HL-60/S4 treated with phorbol 12-myristate 13-acetate at 8.2 ng/mL for 4 days and 3 days (cell line): Measurements from ENCODE around the gene GABBR2.
"Not testable (repeated sequence)": the region's sequence is repeated elsewhere in the genome, so short reads cannot be mapped to it uniquely, and the experiment has no call there.

Experiments used
- in situ Hi-C: fragments of 300-500 bp; cut with MboI; formaldehyde crosslinking; loops from 2 replicates; pipeline ENCODE4 v1.15.0; 2022; ENCODE audit warnings: low sequenced_read_pairs

Gene GABBR2

GRCh38 chr9:98275159-98275558, 433.6 kb downstream of the GABBR2 start:
- in situ Hi-C loops: loop anchor here (10.0 kb wide), 1 partner anchor 200 kb away; no protein-coding TSS in a partner anchor

- in situ Hi-C loops: loop anchor here (10.0 kb wide), 1 partner anchor 197 kb away; no protein-coding TSS in a partner anchor
Observed at GRCh38 chr9:98272083-98272482, 436.7 kb downstream of the GABBR2 start.

- in situ Hi-C loops: loop anchor here (10.0 kb wide), 1 partner anchor 197 kb away; no protein-coding TSS in a partner anchor
Observed at GRCh38 chr9:98271479-98271878, 437.3 kb downstream of the GABBR2 start.

GRCh38 chr9:98270284-98270683, 438.5 kb downstream of the GABBR2 start:
- in situ Hi-C loops: loop anchor here (10.0 kb wide), 1 partner anchor 195 kb away; no protein-coding TSS in a partner anchor

GRCh38 chr9:98269652-98270051, 439.1 kb downstream of the GABBR2 start:
- in situ Hi-C loops: loop anchor here (10.0 kb wide), 1 partner anchor 195 kb away; no protein-coding TSS in a partner anchor

GRCh38 chr9:98267556-98267955, 441.2 kb downstream of the GABBR2 start:
- in situ Hi-C loops: not testable (repeated sequence)

- in situ Hi-C loops: no loop called here
Observed at GRCh38 chr9:98264516-98264915, 444.2 kb downstream of the GABBR2 start.

GRCh38 chr9:98263482-98264357, 445.0 kb downstream of the GABBR2 start:
- in situ Hi-C loops: no loop called here

GRCh38 chr9:98263080-98263479, 445.7 kb downstream of the GABBR2 start:
- in situ Hi-C loops: no loop called here

- in situ Hi-C loops: no loop called here
Observed at GRCh38 chr9:98262056-98262455, 446.7 kb downstream of the GABBR2 start.

- in situ Hi-C loops: no loop called here
Observed at GRCh38 chr9:98260635-98261034, 448.1 kb downstream of the GABBR2 start.

GRCh38 chr9:98259791-98260190, 448.9 kb downstream of the GABBR2 start:
- in situ Hi-C loops: no loop called here

GRCh38 chr9:98256756-98257155, 452.0 kb downstream of the GABBR2 start:
- in situ Hi-C loops: no loop called here

- in situ Hi-C loops: no loop called here
Observed at GRCh38 chr9:98255578-98256296, 453.0 kb downstream of the GABBR2 start, which contains the start of gene TBC1D2. Gene TBC1D2 (minus strand): TSS chr9:98255649. CDS start chr9:98255541, 108 bp downstream.

- in situ Hi-C loops: no loop called here
Observed at GRCh38 chr9:98255061-98255577, 453.6 kb downstream of the GABBR2 start.

GRCh38 chr9:98254228-98255060, 454.3 kb downstream of the GABBR2 start:
- in situ Hi-C loops: no loop called here

GRCh38 chr9:98253565-98253964, 455.2 kb downstream of the GABBR2 start:
- in situ Hi-C loops: no loop called here

- in situ Hi-C loops: no loop called here
Observed at GRCh38 chr9:98251551-98251950, 457.2 kb downstream of the GABBR2 start.

GRCh38 chr9:98249771-98250170, 459.0 kb downstream of the GABBR2 start:
- in situ Hi-C loops: no loop called here

- in situ Hi-C loops: no loop called here
Observed at GRCh38 chr9:98248737-98249474, 459.8 kb downstream of the GABBR2 start.
